SK-N-SH treated with all-trans-retinoic acid at 6 μM for 48 hours (cell line): ENCODE data around the gene P2RY8.
"Not testable (repeated sequence)": the region's sequence is repeated elsewhere in the genome, so short reads cannot be mapped to it uniquely, and the experiment has no call there.

Experiments used
- ATAC-seq: fragments of 200-7000 bp; cut with Tn5 transposase; 3 replicates; pipeline ENCODE4 v1.9.1; 2020; ENCODE audit warnings: mild to moderate bottlenecking, moderate library complexity
- ARNTL ChIP-seq: fragments of 450-650 bp; formaldehyde crosslinking; IDR thresholded peaks from 2 replicates; pipeline ENCODE4 v1.5.0; 2020; ENCODE audit warnings: low read depth, mild to moderate bottlenecking, moderate library complexity, borderline replicate concordance
- BACH2 ChIP-seq: fragments of 250-450 bp; sonication (Bioruptor Pico); IDR thresholded peaks from 2 replicates; pipeline ENCODE4 v1.9.0; 2021; ENCODE audit warnings: mild to moderate bottlenecking, borderline replicate concordance
- CSDC2 ChIP-seq: fragments of 250-450 bp; sonication (Bioruptor Pico); IDR thresholded peaks from 2 replicates; pipeline ENCODE4 v1.5.0; 2020; ENCODE audit warnings: mild to moderate bottlenecking, moderate library complexity
- GLIS3 ChIP-seq: fragments of 250-450 bp; sonication (Bioruptor Pico); IDR thresholded peaks from 2 replicates; pipeline ENCODE4 v1.5.0; 2020; ENCODE audit warnings: mild to moderate bottlenecking, moderate library complexity
- ISL1 ChIP-seq: fragments of 250-450 bp; sonication (Bioruptor Pico); IDR thresholded peaks from 2 replicates; pipeline ENCODE4 v2.1.2; 2022; ENCODE audit warnings: mild to moderate bottlenecking, moderate library complexity
- OSR1 ChIP-seq: fragments of 250-450 bp; sonication (Bioruptor Pico); IDR thresholded peaks from 2 replicates; pipeline ENCODE4 v1.8.0; 2022; ENCODE audit warnings: moderate library complexity, mild to moderate bottlenecking, inconsistent platforms
- PPARA ChIP-seq: fragments of 250-450 bp; sonication (Bioruptor Pico); IDR thresholded peaks from 2 replicates; pipeline ENCODE4 v1.5.0; 2020; ENCODE audit warnings: mild to moderate bottlenecking, borderline replicate concordance
- RARB ChIP-seq: fragments of 250-450 bp; sonication (Bioruptor Pico); IDR thresholded peaks from 2 replicates; pipeline ENCODE4 v1.8.0; 2021; ENCODE audit warnings: mild to moderate bottlenecking, moderate library complexity
- SNAI2 ChIP-seq: fragments of 250-450 bp; sonication (Bioruptor Pico); IDR thresholded peaks from 2 replicates; pipeline ENCODE4 v1.5.0; 2020; ENCODE audit warnings: mild to moderate bottlenecking, moderate library complexity
- TCF4 ChIP-seq: fragments of 250-450 bp; sonication (Bioruptor Pico); IDR thresholded peaks from 2 replicates; pipeline ENCODE4 v1.8.0; 2021; ENCODE audit warnings: mild to moderate bottlenecking, moderate library complexity, borderline replicate concordance
- TOX ChIP-seq: fragments of 250-450 bp; sonication (Bioruptor Pico); IDR thresholded peaks from 2 replicates; pipeline ENCODE4 v1.8.0; 2021; ENCODE audit warnings: mild to moderate bottlenecking, moderate library complexity, borderline replicate concordance
- TSHZ2 ChIP-seq: fragments of 250-450 bp; sonication (Bioruptor Pico); IDR thresholded peaks from 2 replicates; pipeline ENCODE4 v1.5.0; 2020; ENCODE audit warnings: mild to moderate bottlenecking, moderate library complexity
- ZC3H10 ChIP-seq: fragments of 250-450 bp; sonication (Bioruptor Pico); IDR thresholded peaks from 2 replicates; pipeline ENCODE4 v1.5.1; 2021; ENCODE audit warnings: mild to moderate bottlenecking, moderate library complexity
- ZFP30 ChIP-seq: fragments of 450-650 bp; formaldehyde crosslinking; IDR thresholded peaks from 2 replicates; pipeline ENCODE4 v1.5.0; 2022; ENCODE audit warnings: mild to moderate bottlenecking, moderate library complexity
- ZNF565 ChIP-seq: fragments of 450-650 bp; formaldehyde crosslinking; conservative IDR thresholded peaks from 2 replicates; pipeline ENCODE4 v1.5.0; 2020; ENCODE audit warnings: low read depth, mild to moderate bottlenecking, moderate library complexity
- ZNF70 ChIP-seq: fragments of 450-650 bp; formaldehyde crosslinking; IDR thresholded peaks from 2 replicates; pipeline ENCODE4 v1.5.0; 2020; ENCODE audit warnings: mild to moderate bottlenecking, moderate library complexity
- ZNF8 ChIP-seq: fragments of 450-650 bp; formaldehyde crosslinking; IDR thresholded peaks from 2 replicates; pipeline ENCODE4 v1.5.0; 2020; ENCODE audit warnings: mild to moderate bottlenecking, moderate library complexity
- TF ChIP-seq, protein P1 (sequence below): fragments of 250-450 bp; sonication (Bioruptor Pico); IDR thresholded peaks from 2 replicates; pipeline ENCODE4 v1.8.0; 2021; ENCODE audit warnings: low read depth, mild to moderate bottlenecking, moderate library complexity, borderline replicate concordance
- TF ChIP-seq, protein P2 (sequence below): fragments of 250-450 bp; sonication (Bioruptor Pico); IDR thresholded peaks from 2 replicates; pipeline ENCODE4 v1.5.1; 2020; ENCODE audit warnings: low read depth, mild to moderate bottlenecking, moderate library complexity
- TF ChIP-seq, protein P3 (sequence below): fragments of 250-450 bp; sonication (Bioruptor Pico); IDR thresholded peaks from 2 replicates; pipeline ENCODE4 v1.5.1; 2021; ENCODE audit warnings: mild to moderate bottlenecking, moderate library complexity
- TF ChIP-seq, protein P4 (sequence below): fragments of 250-450 bp; sonication (Bioruptor Pico); IDR thresholded peaks from 2 replicates; pipeline ENCODE4 v1.8.0; 2020; ENCODE audit warnings: mild to moderate bottlenecking, moderate library complexity, borderline replicate concordance

The P2RY8 gene

GRCh38 chrX:1526565-1526964 is 10.4 kb downstream of the P2RY8 start:
- ATAC-seq: no peak
- TF ChIP-seq ZC3H10 (no peak), OSR1 (no peak), ZNF70 (CRISPR knock-in tag) (no peak), ISL1 (CRISPR knock-in tag) (no peak), SNAI2 (CRISPR knock-in tag) (no peak), TCF4 (no peak), BACH2 (CRISPR knock-in tag) (no peak)
- TF ChIP-seq, protein P1, sequence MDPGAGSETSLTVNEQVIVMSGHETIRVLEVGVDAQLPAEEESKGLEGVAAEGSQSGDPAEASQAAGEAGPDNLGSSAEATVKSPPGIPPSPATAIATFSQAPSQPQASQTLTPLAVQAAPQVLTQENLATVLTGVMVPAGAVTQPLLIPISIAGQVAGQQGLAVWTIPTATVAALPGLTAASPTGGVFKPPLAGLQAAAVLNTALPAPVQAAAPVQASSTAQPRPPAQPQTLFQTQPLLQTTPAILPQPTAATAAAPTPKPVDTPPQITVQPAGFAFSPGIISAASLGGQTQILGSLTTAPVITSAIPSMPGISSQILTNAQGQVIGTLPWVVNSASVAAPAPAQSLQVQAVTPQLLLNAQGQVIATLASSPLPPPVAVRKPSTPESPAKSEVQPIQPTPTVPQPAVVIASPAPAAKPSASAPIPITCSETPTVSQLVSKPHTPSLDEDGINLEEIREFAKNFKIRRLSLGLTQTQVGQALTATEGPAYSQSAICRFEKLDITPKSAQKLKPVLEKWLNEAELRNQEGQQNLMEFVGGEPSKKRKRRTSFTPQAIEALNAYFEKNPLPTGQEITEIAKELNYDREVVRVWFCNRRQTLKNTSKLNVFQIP (CRISPR knock-in tag): no peak

GRCh38 chrX:1525583-1526355 is 11.2 kb downstream of the P2RY8 start:
- ATAC-seq: no peak
- TF ChIP-seq, protein P2, sequence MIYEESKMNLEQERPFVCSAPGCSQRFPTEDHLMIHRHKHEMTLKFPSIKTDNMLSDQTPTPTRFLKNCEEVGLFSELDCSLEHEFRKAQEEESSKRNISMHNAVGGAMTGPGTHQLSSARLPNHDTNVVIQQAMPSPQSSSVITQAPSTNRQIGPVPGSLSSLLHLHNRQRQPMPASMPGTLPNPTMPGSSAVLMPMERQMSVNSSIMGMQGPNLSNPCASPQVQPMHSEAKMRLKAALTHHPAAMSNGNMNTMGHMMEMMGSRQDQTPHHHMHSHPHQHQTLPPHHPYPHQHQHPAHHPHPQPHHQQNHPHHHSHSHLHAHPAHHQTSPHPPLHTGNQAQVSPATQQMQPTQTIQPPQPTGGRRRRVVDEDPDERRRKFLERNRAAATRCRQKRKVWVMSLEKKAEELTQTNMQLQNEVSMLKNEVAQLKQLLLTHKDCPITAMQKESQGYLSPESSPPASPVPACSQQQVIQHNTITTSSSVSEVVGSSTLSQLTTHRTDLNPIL (CRISPR knock-in tag): no peak
- TF ChIP-seq ZNF565 (CRISPR knock-in tag): no peak
- no peak for TF ChIP-seq ISL1 (CRISPR knock-in tag)
- TF ChIP-seq, protein P1 (CRISPR knock-in tag): no peak
- no peak for TF ChIP-seq SNAI2 (CRISPR knock-in tag)

DNA sequence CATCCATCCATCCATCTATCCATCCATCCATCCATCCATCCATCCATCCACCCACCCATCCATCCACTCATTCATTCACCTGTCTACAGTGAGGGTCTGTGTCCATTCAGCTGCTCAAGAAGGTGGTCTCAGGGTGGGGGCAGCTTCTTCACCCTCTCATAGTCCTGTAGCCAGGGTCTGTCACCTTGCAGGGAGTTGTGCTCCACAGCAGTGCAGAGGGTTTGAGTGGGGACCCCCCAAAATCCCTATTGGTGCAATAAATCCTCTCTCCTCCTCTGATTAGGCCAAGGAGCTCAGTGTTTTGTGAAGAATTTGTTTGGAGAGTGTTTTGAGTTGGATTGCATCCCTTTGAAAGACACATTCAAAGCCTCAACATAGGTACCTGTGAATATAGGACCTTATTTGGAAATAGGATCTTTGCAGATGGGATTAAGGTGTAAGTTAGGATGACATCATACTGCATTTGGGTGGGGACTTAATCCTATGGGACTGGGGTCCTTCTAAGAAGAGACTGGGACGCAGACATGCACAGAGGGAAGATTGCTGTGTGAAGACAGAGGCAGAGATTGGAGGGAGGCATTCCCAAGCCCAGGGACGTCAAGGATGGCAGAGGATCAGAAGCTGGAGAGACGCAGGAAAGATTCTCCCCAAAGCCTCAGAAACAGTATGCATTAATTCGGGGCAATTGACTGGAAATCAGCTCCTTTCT is 12.0 kb downstream of the P2RY8 start:
- no peak for ATAC-seq
- TF ChIP-seq, protein P1 (CRISPR knock-in tag): no peak
- TF ChIP-seq ZNF70 (CRISPR knock-in tag) (no peak), ZFP30 (CRISPR knock-in tag) (no peak), BACH2 (CRISPR knock-in tag) (no peak), GLIS3 (CRISPR knock-in tag) (no peak), ZNF565 (CRISPR knock-in tag) (no peak), RARB (CRISPR knock-in tag) (no peak), ZC3H10 (no peak), TSHZ2 (CRISPR knock-in tag) (no peak), SNAI2 (CRISPR knock-in tag) (no peak), TOX (CRISPR knock-in tag) (no peak), ARNTL (no peak), PPARA (CRISPR knock-in tag) (no peak), ZNF8 (CRISPR knock-in tag) (no peak), ISL1 (CRISPR knock-in tag) (no peak), CSDC2 (no peak)
- TF ChIP-seq, protein P3, sequence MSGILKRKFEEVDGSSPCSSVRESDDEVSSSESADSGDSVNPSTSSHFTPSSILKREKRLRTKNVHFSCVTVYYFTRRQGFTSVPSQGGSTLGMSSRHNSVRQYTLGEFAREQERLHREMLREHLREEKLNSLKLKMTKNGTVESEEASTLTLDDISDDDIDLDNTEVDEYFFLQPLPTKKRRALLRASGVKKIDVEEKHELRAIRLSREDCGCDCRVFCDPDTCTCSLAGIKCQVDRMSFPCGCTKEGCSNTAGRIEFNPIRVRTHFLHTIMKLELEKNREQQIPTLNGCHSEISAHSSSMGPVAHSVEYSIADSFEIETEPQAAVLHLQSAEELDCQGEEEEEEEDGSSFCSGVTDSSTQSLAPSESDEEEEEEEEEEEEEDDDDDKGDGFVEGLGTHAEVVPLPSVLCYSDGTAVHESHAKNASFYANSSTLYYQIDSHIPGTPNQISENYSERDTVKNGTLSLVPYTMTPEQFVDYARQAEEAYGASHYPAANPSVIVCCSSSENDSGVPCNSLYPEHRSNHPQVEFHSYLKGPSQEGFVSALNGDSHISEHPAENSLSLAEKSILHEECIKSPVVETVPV: no peak
- TF ChIP-seq, protein P4, sequence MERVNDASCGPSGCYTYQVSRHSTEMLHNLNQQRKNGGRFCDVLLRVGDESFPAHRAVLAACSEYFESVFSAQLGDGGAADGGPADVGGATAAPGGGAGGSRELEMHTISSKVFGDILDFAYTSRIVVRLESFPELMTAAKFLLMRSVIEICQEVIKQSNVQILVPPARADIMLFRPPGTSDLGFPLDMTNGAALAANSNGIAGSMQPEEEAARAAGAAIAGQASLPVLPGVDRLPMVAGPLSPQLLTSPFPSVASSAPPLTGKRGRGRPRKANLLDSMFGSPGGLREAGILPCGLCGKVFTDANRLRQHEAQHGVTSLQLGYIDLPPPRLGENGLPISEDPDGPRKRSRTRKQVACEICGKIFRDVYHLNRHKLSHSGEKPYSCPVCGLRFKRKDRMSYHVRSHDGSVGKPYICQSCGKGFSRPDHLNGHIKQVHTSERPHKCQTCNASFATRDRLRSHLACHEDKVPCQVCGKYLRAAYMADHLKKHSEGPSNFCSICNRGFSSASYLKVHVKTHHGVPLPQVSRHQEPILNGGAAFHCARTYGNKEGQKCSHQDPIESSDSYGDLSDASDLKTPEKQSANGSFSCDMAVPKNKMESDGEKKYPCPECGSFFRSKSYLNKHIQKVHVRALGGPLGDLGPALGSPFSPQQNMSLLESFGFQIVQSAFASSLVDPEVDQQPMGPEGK (CRISPR knock-in tag): no peak
- TF ChIP-seq, protein P2 (CRISPR knock-in tag): no peak
- TF ChIP-seq, all 23 proteins: peak for 0

GRCh38 chrX:1522905-1523304 is 14.1 kb downstream of the P2RY8 start:
- not testable (repeated sequence) for ATAC-seq
